Kasumi-1 (cell line): ENCODE measurements around the gene PDPN.

ENCODE experiments used
- DNase-seq, 2 experiments: peaks; one replicate each; lab custom pipeline; 2025; lab: John Stamatoyannopoulos, UW

The PDPN gene

GRCh38 chr1:13617773-13618172 is 34.1 kb downstream of the PDPN start:
- DNase-seq = no peak

DNA sequence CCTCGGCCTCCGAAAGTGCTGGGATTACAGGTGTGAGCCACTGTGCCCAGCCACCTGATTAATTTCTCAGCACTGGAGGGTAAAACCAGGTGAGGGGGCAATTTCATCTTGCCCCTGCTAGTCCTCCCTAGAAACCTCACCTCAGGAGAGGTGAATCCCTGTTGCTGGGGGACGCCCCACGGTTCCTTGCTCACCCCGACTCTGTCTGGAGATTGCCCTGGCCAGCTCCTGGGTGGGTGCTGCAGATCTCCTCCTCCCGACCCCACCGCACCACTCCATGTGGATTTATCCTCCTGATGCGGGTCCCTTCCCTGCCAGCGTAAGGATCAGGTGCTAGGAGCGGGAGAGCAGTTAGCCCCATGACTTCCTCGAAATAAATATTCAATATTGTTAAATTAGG is 34.9 kb downstream of the PDPN start:
- DNase-seq = no peak

DNA sequence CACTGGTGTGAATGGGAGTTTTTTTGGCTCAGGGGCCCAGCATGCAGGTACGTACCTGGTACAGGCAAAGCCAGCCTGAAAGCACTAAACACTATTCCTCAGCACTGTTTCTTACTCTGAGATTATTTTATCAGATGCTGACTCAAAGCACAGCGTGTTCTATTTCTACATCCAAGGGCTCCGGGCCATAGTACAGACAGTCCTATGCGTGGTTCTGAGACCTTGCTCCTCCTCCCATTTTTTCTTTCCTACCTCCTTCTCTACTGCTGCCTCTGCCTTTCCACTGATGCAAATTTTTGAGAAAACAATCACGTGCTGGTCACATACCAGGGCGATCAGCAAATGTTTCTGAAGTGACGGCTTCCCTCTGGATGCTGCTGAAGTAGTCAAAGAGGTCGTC is 36.3 kb downstream of the PDPN start:
- DNase-seq = no peak

DNA sequence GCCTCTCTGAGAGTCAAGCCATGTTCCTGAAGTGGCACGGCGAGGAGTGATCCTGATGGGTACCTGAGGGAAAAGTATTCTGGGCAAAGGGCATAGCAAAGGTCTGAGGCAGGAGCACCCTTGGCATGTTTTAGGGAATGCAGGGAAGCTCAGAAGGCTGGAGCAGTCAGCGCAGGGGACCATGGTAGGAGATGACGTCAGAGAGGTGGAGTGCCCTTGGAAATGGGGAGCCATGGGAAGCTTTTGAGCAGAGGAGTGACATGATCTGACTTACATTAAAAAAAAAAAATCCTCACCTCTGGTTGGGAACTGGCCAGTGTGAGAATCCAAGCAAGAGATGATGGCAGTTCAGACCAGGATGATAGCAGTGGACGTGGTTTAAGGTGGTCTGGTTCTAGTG is 37.2 kb downstream of the PDPN start:
- DNase-seq = no peak

GRCh38 chr1:13622446-13622845 is 38.8 kb downstream of the PDPN start:
- DNase-seq = no peak

GRCh38 chr1:13623021-13623637 is 39.5 kb downstream of the PDPN start:
- DNase-seq = no peak

GRCh38 chr1:13624526-13624925 is 40.9 kb downstream of the PDPN start:
- no peak for DNase-seq

DNA sequence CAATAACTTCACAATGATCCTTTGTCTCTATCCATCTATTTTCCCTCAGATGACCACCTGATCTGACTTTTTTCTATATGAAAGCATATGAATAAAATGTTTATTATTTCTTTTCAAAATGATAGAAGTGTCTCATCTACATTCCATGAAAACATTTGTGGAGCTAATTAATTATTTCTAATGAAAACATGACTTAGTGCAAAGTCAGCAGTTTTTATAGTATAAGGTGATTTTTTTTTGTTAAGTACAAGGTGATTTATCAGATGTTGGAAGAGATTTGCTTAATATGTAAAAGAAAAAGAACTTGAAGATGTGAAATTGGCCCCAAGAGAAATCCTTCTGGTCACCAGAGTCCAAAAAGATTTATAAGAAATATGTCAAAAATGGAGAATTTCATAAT is 43.5 kb downstream of the PDPN start:
- no peak for DNase-seq

DNA sequence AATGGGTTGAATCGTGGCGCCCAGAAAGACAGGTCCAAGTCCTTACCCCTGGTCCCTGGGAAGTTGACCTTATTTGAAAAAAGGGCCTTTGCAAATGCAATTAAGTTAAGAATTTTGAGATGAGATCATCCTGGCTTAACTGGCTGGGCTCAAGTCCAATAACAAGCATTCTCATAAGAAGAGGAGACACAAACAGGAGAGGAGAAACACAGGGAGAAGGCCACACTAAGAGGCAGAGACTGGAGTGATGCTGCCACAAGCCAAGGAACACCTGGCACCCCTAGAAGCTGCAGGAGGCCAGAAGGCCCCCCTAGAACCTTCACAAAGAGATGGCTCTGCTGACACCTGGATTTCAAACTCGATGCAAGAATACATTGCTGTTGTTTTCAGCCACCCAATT is 44.6 kb downstream of the PDPN start:
- DNase-seq = no peak

DNA sequence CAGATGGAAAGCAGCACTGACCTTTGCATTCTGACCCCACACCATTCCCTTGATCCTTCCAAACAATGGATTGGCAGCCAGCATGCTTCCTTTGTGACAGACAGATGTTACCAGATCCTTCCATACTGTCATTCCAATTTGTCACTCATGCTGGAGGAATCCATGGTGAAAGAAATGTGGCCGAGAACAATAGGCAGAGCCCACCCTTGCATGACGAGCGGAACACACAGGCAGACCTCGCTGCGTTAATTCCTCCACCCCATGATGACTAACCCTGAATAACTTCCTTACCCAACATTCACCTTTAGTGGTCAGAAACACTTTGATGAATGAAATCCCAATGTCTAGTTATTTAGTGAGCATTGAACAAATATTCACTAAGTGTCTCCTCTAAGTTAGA is 45.1 kb downstream of the PDPN start:
- no peak for DNase-seq

DNA sequence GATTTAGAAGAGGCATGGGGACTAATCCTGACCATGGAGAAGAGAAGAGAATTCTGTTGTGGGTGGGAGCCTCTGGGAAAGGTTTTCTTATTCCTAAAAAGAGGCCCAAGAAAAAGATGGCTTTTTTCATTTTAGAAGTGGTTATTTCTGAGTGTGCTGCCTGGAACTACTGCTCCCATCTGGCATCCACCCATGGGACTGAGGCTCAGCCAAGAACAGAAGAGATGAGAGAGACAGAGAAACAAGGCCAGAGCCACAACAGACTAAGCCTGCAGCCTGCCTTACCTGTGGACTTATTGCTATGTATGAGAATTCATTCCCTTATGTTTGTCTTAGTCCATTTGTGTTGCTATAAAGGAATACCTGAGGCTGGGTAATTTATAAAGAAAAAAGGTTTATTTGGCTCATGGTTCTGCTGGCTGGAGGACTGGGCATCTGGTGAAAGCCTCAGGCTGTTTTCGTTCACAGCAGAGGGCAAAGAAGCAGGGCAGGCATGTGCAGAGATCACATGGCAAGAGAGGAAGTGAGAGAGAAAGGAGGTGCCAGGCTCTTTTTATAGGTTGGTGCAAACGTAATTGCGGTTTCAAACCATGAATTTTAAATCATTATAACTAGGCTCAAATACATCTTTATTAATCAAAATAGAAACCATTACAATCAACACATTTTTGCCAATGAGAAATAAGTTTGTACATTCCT is 58.8 kb downstream of the PDPN start:
- no peak for DNase-seq

- no peak for DNase-seq
These were observed 59.4 kb downstream of the PDPN start for GRCh38 chr1:13643017-13643416.

- DNase-seq = no peak
These were observed 62.9 kb downstream of the PDPN start for GRCh38 chr1:13646521-13646920.

GRCh38 chr1:13651279-13651678 is 67.6 kb downstream of the PDPN start:
- no peak for DNase-seq

GRCh38 chr1:13652238-13652637 is 68.6 kb downstream of the PDPN start:
- DNase-seq = no peak

GRCh38 chr1:13661539-13661938 is 77.9 kb downstream of the PDPN start:
- no peak for DNase-seq

DNA sequence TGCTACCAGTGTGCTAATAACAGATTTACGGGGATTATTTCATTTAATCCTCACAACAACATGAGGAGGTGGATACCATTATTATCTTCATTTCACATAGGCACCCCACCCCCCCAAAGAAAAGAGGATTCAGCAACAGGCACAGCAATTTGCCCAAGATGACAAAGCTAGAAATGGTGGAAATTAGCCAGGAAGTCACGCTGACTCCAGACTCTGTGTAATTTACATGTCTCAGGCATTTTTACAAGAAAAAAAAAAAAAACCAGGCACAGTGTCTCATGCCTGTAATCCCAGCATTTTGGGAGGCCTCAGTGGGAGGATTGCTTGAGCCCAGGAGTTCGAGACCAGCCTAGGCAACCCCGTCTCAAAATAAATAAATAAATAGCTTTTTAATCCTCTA is 78.9 kb downstream of the PDPN start:
- DNase-seq = no peak

GRCh38 chr1:13663969-13664368 is 80.3 kb downstream of the PDPN start:
- no peak for DNase-seq

- DNase-seq = no peak
These were observed 80.8 kb downstream of the PDPN start for GRCh38 chr1:13664451-13664850.

DNA sequence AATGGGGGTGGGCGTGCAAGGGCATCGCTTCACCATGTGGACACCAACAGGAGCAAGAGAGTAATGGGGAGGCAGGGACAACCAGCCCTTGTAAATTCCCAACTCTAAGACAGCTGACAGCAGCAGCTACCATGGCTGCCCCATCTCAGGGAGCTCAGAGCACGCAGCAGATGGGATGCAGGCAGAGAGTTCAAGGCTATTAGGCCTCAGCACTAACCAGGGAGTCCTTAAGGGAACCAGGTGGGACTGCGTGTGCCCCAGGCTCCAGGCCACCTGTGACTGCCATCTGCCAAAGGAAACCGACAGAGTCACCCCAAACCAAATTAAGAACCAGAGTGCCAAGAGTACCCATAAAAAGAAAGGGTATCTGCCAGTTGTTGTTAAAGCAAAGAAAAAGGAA is 82.7 kb downstream of the PDPN start:
- no peak for DNase-seq
